NCI-H146 (cell line): ENCODE measurements around the gene ZNF850.
A peak's percentile ranks its signal among the peaks of the same experiment; 100 is the strongest.
"Not testable (repeated sequence)": the region's sequence is repeated elsewhere in the genome, so short reads cannot be mapped to it uniquely, and the experiment has no call there.

Experiments used
- DNase-seq: peaks from one replicate; lab custom pipeline; 2025; lab: John Stamatoyannopoulos, UW

The ZNF850 gene

GRCh38 chr19:36772311-36773222 is at the start of gene ZNF850:
Gene ZNF850, minus strand, starts transcription at chr19:36772807. Its CDS starts 10,201 bp downstream, at chr19:36762606.
- peak; percentile 91 for DNase-seq

DNA sequence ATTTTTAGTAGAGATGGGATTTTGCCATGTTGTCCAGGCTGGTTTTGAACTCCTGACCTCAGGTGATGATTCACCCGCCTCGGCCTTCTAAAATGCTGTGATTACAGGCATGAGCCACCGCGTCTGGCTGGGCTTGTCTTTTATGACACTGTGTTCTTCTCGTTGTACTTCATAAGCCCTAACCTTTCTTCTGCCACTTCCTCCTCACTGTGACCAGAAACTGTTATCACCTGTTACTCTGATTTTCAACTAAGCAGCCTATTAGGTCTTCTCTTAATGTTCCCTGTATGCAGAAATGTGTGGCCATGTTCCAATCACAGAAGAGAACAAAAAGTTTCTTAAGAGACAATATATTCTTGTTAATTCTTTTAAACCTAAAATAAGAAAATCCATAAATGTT is 49.2 kb upstream of the ZNF850 start:
- DNase-seq, result no peak

- no peak for DNase-seq
Observed at GRCh38 chr19:36819130-36819630, 46.6 kb upstream of the ZNF850 start.

DNA sequence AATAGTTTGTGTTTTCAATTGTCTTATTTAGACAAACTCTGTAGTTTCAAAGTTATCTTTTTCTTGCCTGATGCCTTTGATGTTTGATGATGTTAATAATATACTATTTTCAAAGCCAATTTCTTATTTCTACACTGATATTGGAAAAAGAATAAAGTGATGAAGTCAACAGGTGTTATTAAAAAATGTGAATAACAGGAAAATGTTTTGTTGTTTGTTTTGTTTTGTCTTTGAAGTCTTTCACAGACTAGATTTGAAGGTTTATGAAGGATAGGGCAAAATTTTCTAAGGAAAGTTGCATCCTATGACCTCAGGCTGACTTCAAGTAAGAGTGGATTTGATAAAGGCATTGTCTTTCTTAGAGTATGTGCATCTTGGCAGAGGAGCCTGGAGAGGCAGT is 34.4 kb upstream of the ZNF850 start:
- no peak for DNase-seq

GRCh38 chr19:36805364-36805763 is 32.8 kb upstream of the ZNF850 start:
- no peak for DNase-seq

DNA sequence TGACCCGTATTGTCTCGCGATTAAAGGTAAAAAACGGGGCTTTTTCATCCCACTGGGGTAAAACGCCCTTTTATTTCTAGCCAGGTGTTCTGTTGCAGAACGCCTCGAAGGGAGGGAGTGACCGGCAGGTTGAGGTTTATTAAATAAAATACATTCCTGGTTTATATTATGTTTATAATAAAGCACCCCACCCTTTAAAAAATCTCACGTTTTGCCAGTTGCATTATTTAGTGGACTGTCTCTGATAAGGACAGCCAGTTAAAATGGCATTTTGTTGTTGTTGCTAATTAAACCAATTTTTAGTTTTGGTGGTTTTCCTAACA is 25.1 kb upstream of the ZNF850 start:
- no peak for DNase-seq

GRCh38 chr19:36796714-36796992 is 24.0 kb upstream of the ZNF850 start:
- DNase-seq, result no peak

- DNase-seq, result peak; percentile 40
Observed at GRCh38 chr19:36791420-36792141, 19.0 kb upstream of the ZNF850 start.

DNA sequence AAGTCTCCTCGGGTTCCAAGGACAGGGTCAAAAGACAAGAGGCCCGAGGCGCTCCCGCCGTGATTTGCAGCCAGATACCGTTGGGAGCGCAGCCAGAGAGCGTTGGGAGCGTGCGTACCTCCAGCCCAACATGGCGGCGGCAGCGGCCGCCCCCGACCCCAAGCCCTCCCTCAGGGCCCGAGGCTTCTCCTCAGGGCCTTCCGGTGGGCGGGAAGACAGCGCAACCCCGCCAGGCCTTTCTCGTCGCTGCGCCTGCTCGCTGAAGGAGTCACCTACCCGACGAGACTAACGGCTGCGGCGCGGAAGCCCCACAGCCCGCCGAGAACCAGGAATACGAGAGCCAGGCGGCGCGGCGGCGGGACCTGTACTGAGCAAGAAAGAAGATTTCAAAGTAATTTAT is 3.2 kb upstream of the ZNF850 start:
- no peak for DNase-seq

DNA sequence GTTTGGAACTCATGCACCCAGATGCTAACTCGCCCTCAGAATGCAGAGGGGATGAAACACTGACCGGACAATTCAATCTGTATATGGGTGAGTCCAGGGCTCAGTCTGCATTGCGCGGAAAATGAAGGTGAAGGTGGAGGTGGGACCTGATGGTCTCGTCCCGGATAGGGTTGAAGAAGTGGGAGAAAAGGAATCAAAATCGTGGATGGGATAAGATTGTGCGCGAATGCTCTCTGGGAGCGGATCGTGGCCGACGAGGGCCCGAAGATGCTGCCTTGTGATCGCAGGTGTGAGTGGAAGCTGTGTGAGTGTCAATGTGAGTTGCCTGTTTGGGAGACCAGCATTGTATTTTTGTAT is 594 bp upstream of the ZNF850 start:
- no peak for DNase-seq

GRCh38 chr19:36771261-36772231 is 1.1 kb downstream of the ZNF850 start:
- DNase-seq, result peak; percentile 28

DNA sequence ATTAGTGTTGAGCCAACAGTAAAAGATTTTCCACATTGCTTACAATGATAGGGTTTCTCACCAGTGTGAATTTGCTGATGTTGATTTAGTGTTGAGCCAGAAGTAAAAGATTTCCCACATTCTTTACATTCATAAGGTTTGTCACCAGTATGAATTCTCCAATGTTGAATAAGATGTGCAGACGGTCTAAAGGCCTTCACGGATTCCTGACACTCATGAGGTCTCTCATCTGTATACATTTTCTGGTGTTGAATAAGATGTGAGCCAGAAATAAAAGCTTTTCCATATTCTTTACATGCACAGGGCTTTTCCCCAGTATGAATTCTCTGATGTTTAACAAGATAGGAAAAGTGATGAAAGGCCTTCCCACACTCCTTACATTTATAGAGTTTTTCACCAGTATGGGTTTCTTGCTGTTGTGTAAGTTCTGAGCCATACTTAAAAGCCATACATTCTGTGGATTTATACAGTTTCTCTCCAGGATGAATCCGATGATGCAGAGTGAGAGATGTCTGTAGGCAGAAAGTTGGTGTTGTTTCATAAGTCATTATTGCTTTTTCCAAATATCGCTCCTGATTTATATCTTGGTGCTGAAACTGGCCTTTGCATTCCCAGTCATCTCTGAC is 22.4 kb downstream of the ZNF850 start:
- no peak for DNase-seq

DNA sequence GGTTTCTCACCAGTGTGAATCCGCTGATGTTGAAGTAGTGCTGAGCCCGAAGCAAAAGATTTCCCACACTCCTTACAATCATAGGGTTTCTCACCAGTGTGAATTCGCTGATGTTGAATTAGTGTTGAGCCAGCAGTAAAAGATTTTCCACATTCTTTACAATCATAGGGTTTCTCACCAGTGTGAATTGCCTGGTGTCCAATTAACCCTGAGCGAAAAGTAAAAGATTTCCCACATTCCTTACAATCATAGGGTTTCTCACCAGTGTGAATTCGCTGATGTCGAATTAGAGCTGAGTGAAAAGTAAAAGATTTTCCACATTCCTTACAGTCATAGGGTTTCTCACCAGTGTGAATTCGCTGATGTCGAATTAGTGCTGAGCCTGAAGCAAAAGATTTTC is 23.0 kb downstream of the ZNF850 start:
- DNase-seq, result not testable (repeated sequence)

DNA sequence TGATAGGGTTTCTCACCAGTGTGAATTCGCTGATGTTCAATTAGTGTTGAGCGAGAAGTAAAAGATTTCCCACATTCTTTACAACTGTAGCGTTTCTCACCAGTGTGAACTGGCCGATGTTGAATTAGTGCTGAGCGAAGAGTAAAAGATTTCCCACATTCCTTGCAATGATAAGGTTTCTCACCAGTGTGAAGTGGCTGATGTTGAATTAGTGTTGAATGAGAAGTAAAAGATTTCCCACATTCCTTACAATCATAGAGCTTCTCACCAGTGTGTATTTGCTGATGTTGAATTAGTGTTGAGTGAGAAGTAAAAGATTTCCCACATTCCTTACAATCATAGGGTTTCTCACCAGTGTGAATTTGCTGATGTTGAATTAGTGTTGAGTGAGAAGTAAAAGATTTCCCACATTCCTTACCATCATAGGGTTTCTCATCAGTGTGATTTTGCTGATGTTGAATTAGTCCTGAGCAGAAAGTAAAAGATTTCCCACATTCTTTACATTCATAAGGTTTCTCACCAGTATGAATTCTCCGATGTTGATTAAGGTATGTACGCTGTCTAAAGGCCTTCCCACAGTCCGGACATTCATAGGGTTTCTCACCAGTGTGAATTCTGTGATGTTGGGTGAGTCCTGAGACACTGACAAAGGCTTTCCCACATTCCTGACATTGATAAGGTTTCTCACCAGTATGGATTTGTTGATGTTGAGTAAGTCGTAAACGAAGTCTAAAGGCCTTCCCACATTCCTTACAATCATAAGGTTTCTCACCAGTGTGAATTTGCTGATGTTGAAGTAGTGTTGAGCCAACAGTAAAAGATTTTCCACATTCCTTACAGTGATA is 24.0 kb downstream of the ZNF850 start:
- DNase-seq, result no peak

GRCh38 chr19:36747750-36748149 is 24.9 kb downstream of the ZNF850 start:
- no peak for DNase-seq

GRCh38 chr19:36745870-36746269 is 26.7 kb downstream of the ZNF850 start:
- DNase-seq, result no peak

DNA sequence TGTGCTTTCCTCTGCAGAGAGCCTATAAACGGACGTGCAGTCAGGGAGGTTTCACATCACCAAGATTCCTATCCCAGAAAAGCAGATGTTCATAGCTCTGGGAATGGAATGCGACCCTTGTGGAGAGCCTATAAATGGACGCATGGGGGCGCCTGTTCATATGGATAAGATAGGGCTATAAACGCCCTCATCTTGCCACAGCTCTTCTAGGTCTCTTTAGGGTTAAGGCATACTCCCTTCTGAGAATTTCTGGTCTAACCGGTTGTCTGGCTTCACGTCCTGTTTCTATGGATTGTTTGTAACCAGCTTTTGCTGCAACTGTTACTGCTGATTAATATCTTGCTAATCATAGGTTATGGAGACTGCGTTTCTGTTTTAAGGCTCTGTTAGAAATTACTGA is 36.4 kb downstream of the ZNF850 start:
- not testable (repeated sequence) for DNase-seq

DNA sequence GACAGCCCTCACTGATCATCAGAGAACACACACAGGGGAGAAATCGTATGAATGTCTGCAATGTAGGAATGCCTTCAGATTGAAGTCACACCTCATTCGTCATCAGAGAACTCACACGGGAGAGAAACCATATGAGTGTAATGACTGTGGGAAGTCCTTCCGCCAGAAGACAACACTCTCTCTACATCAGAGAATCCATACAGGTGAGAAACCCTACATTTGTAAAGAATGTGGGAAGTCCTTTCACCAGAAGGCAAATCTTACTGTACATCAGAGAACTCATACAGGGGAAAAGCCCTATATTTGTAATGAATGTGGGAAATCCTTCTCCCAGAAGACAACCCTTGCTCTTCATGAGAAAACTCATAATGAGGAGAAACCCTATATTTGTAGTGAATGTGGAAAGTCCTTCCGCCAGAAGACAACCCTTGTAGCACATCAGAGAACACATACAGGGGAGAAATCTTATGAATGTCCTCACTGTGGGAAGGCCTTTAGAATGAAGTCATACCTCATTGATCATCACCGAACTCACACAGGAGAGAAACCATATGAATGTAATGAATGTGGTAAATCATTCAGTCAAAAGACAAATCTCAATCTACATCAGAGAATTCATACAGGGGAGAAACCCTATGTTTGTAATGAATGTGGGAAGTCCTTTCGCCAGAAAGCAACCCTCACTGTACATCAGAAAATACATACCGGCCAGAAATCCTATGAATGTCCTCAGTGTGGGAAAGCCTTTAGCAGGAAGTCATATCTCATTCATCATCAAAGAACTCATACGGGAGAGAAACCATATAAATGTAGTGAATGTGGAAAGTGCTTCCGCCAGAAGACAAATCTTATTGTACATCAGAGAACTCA is 52.7 kb downstream of the ZNF850 start:
- DNase-seq, result no peak

- DNase-seq, result no peak
Observed at GRCh38 chr19:36709423-36709822, 63.2 kb downstream of the ZNF850 start.

GRCh38 chr19:36707134-36707533 is 65.5 kb downstream of the ZNF850 start:
- DNase-seq, result no peak
